ENCODE measurements around the gene CCDC102B. TPM values are rescaled to one million over a fixed set of nuclear protein-coding genes. Genes with fewer than 3 reads are reported as not detected.
A peak's percentile ranks its signal among the peaks of the same experiment; 100 is the strongest.
"Not testable (repeated sequence)": the region's sequence is repeated elsewhere in the genome, so short reads cannot be mapped to it uniquely, and the experiment has no call there.

Gene CCDC102B
- total RNA-seq, 1 experiment from 2014 or later: 2.4 TPM

DNA sequence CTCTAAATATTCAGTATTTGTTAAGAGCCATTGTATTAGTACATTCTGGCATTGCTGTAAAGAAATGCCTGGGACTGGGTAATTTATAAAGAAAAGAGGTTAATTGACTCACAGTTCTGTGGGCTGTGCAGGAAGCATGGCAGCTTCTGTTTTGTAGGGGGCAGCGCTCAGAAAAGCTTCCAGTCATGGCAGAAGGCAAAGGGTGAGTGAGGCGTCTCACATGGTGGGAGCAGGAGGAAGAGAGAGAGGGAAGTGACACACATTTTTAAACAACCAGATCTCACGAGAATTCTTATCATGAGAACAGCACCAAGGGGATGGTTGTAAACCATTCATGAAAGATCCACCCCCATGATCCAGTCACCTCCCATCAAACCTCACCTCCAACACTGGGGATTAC is 13.8 kb upstream of the CCDC102B start:
- CTCF ChIA-PET: no interaction called here
- intact Hi-C loops (cut with micrococcal nuclease): no loop called here
- BruUV-seq (replicated peaks): no TSS peak

DNA sequence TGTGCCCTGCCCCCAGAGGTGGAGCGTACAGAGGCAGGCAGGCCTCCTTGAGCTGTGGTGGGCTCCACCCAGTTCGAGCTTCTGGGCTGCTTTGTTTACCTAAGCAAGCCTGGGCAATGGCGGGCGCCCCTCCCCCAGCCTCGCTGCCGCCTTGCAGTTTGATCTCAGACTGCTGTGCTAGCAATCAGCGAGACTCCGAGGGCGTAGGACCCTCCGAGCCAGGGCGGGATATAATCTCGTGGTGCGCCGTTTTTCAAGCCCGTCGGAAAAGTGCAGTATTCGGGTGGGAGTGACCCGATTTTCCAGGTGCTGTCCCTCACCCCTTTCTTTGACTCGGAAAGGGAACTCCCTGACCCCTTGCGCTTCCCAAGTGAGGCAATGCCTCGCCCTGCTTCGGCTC is 7.6 kb upstream of the CCDC102B start:
- POLR2A ChIA-PET (ENCODE audit: unreplicated experiment); H3K79me2 ChIP-seq (ENCODE audit: low read length); H4K20me1 ChIP-seq (ENCODE audit: low read length); H3K4me2 ChIP-seq (ENCODE audit: low read length); H3K27me3 ChIP-seq (ENCODE audit: low read length); ATAC-seq; H3K9me3 ChIP-seq (ENCODE audit: low read length); intact Hi-C loops (cut with micrococcal nuclease); H3K27ac ChIP-seq (ENCODE audit: low read length); DNase-seq; H3K9me2 ChIP-seq (replicated peaks; ENCODE audit: low read length); CTCF ChIA-PET; H3F3A ChIP-seq (ENCODE audit: low read length, unreplicated experiment); H3K36me3 ChIP-seq (ENCODE audit: low read depth, low read length); H2AFZ ChIP-seq (ENCODE audit: low read length): not testable (repeated sequence)
- Histone ChIP-seq H3K4me1 (ENCODE audit: insufficient read depth, low read length) (peaks cover 10% of the 10 kb centered on the region; the same call in 1 of the 2 replicates), H3K9ac (ENCODE audit: low read length) (peak overlapping the region; percentile 65), H3K4me3 (ENCODE audit: low read length) (peak overlapping the region; percentile 75; the same call in 1 of the 2 replicates)
- TSS peak; percentile 43 for BruUV-seq (replicated peaks)

More for the DNA sequence above, 13.8 kb upstream of the CCDC102B start:
- H3K9me3 ChIP-seq (ENCODE audit: low read length): no peaks in the 10 kb centered on the region
- no peak for TF ChIP-seq EZH2phosphoT487 (IDR thresholded peaks at IDR 0.05; ENCODE audit: borderline replicate concordance, low read length)
- no peak for TF ChIP-seq EZH2 (IDR thresholded peaks at IDR 0.05; ENCODE audit: low read length, unreplicated experiment)
- TF ChIP-seq, protein P1, sequence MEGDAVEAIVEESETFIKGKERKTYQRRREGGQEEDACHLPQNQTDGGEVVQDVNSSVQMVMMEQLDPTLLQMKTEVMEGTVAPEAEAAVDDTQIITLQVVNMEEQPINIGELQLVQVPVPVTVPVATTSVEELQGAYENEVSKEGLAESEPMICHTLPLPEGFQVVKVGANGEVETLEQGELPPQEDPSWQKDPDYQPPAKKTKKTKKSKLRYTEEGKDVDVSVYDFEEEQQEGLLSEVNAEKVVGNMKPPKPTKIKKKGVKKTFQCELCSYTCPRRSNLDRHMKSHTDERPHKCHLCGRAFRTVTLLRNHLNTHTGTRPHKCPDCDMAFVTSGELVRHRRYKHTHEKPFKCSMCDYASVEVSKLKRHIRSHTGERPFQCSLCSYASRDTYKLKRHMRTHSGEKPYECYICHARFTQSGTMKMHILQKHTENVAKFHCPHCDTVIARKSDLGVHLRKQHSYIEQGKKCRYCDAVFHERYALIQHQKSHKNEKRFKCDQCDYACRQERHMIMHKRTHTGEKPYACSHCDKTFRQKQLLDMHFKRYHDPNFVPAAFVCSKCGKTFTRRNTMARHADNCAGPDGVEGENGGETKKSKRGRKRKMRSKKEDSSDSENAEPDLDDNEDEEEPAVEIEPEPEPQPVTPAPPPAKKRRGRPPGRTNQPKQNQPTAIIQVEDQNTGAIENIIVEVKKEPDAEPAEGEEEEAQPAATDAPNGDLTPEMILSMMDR (conservative IDR thresholded peaks at IDR 0.05; ENCODE audit: low read depth, low read length): no peak
- H3K4me1 ChIP-seq (ENCODE audit: insufficient read depth, low read length): no peaks in the 10 kb centered on the region
- H4K20me1 ChIP-seq (ENCODE audit: low read length): no peaks in the 10 kb centered on the region
- no peaks in the 10 kb centered on the region for H3K9me2 ChIP-seq (replicated peaks; ENCODE audit: low read length)
- H3K9ac ChIP-seq (ENCODE audit: low read length): no peak overlapping the region
- no peak for ATAC-seq
- POLR2A ChIA-PET (ENCODE audit: unreplicated experiment): no interaction called here
- H3K4me2 ChIP-seq (ENCODE audit: low read length): no peak overlapping the region
- no peak overlapping the region for H3K27ac ChIP-seq (ENCODE audit: low read length)
- DNase-seq: no peak
- no peak overlapping the region for H3K4me3 ChIP-seq (ENCODE audit: low read length)
- no peak overlapping the region for H2AFZ ChIP-seq (ENCODE audit: low read length)
- no peaks in the 10 kb centered on the region for H3K79me2 ChIP-seq (ENCODE audit: low read length)
- no peaks in the 10 kb centered on the region for H3K27me3 ChIP-seq (ENCODE audit: low read length)
- H3K36me3 ChIP-seq (ENCODE audit: low read depth, low read length): no peaks in the 10 kb centered on the region
- H3F3A ChIP-seq (ENCODE audit: low read length, unreplicated experiment): no peaks in the 10 kb centered on the region

DNA sequence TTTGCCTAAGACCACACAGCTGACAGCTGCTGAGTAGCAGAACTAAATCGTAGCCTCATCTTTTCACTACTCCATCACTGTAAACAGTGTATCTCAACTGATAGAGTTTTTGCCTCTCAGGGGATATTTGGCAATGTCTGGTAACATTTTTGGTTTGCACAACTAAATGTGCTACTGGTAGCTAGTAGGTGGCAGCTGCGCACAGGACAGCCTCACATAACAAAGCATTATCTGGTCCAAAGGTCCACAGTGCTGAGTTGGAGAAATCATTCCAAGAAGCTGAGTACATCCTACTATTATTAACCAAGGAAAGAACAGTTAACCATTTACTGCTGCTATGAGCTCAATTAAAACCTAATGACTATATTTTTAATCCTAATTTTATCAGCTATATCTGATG is 6.1 kb upstream of the CCDC102B start:
- Histone ChIP-seq H3K79me2 (ENCODE audit: low read length) (no peaks in the 10 kb centered on the region), H3K9ac (ENCODE audit: low read length) (peak overlapping the region; percentile 65), H3F3A (ENCODE audit: low read length, unreplicated experiment) (no peaks in the 10 kb centered on the region), H3K4me2 (ENCODE audit: low read length) (peak overlapping the region; percentile 72), H3K36me3 (ENCODE audit: low read depth, low read length) (no peaks in the 10 kb centered on the region), H3K27me3 (ENCODE audit: low read length) (no peaks in the 10 kb centered on the region), H3K9me3 (ENCODE audit: low read length) (no peaks in the 10 kb centered on the region), H3K27ac (ENCODE audit: low read length) (no peak overlapping the region), H4K20me1 (ENCODE audit: low read length) (no peaks in the 10 kb centered on the region), H3K4me1 (ENCODE audit: insufficient read depth, low read length) (peaks cover 11% of the 10 kb centered on the region), H3K9me2 (replicated peaks; ENCODE audit: low read length) (no peaks in the 10 kb centered on the region), H3K4me3 (ENCODE audit: low read length) (peak overlapping the region; percentile 75), H2AFZ (ENCODE audit: low read length) (no peak overlapping the region)
- CTCF ChIA-PET: no interaction called here
- BruUV-seq (replicated peaks): no TSS peak
- intact Hi-C loops (cut with micrococcal nuclease): no loop called here
- TF ChIP-seq EZH2 (IDR thresholded peaks at IDR 0.05; ENCODE audit: low read length, unreplicated experiment) (no peak), EZH2phosphoT487 (IDR thresholded peaks at IDR 0.05; ENCODE audit: borderline replicate concordance, low read length) (no peak)
- TF ChIP-seq, protein P1 (conservative IDR thresholded peaks at IDR 0.05; ENCODE audit: low read depth, low read length): no peak
- DNase-seq: no peak
- ATAC-seq: peak; percentile 76
- POLR2A ChIA-PET (ENCODE audit: unreplicated experiment): no interaction called here
